ENCODE results near the gene IL17RB. TPM values are rescaled to one million over a fixed set of nuclear protein-coding genes. Genes with fewer than 3 reads are reported as not detected.

The IL17RB gene
- total RNA-seq, 1 donor: under 0.01 TPM

- Histone ChIP-seq H3K27me3 (ENCODE audit: insufficient read depth, low read length) (no peaks in the 10 kb centered on the region), H4K20me1 (ENCODE audit: insufficient read depth, low read length) (no peaks in the 10 kb centered on the region), H3K4me1 (ENCODE audit: insufficient read depth, low read length) (peaks cover 32% of the 10 kb centered on the region), H3K79me2 (ENCODE audit: insufficient read depth, low read length) (no peaks in the 10 kb centered on the region), H3K9me3 (ENCODE audit: low read depth, low read length) (no peaks in the 10 kb centered on the region), H2AFZ (ENCODE audit: low read length) (no peak overlapping the region), H3K4me2 (ENCODE audit: insufficient read depth, low read length) (no peak overlapping the region), H3K4me3 (ENCODE audit: insufficient read depth, low read length) (no peak overlapping the region), H3K27ac (ENCODE audit: low read depth, low read length) (no peak overlapping the region), H3K36me3 (ENCODE audit: insufficient read depth, low read length) (no peaks in the 10 kb centered on the region)
- DNase-seq (ENCODE audit: insufficient read length, low spot score, missing footprints): no peak
- TF ChIP-seq, protein P1, sequence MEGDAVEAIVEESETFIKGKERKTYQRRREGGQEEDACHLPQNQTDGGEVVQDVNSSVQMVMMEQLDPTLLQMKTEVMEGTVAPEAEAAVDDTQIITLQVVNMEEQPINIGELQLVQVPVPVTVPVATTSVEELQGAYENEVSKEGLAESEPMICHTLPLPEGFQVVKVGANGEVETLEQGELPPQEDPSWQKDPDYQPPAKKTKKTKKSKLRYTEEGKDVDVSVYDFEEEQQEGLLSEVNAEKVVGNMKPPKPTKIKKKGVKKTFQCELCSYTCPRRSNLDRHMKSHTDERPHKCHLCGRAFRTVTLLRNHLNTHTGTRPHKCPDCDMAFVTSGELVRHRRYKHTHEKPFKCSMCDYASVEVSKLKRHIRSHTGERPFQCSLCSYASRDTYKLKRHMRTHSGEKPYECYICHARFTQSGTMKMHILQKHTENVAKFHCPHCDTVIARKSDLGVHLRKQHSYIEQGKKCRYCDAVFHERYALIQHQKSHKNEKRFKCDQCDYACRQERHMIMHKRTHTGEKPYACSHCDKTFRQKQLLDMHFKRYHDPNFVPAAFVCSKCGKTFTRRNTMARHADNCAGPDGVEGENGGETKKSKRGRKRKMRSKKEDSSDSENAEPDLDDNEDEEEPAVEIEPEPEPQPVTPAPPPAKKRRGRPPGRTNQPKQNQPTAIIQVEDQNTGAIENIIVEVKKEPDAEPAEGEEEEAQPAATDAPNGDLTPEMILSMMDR (IDR thresholded peaks at IDR 0.05; ENCODE audit: extremely low read depth, low read depth, low read length): no peak
Measured at GRCh38 chr3:53803124-53803815, 43.1 kb upstream of the IL17RB start.

GRCh38 chr3:53803816-53804695 is 42.3 kb upstream of the IL17RB start:
- H4K20me1 ChIP-seq (ENCODE audit: insufficient read depth, low read length): no peaks in the 10 kb centered on the region
- H3K4me2 ChIP-seq (ENCODE audit: insufficient read depth, low read length): peak overlapping the region; percentile 23
- no peaks in the 10 kb centered on the region for H3K36me3 ChIP-seq (ENCODE audit: insufficient read depth, low read length)
- TF ChIP-seq, protein P1 (IDR thresholded peaks at IDR 0.05; ENCODE audit: extremely low read depth, low read depth, low read length): no peak
- no peaks in the 10 kb centered on the region for H3K9me3 ChIP-seq (ENCODE audit: low read depth, low read length)
- peak overlapping the region; percentile 2 for H3K4me3 ChIP-seq (ENCODE audit: insufficient read depth, low read length)
- peaks cover 32% of the 10 kb centered on the region for H3K4me1 ChIP-seq (ENCODE audit: insufficient read depth, low read length)
- peak overlapping the region; percentile 48 for H2AFZ ChIP-seq (ENCODE audit: low read length)
- H3K27ac ChIP-seq (ENCODE audit: low read depth, low read length): peak overlapping the region; percentile 78
- H3K27me3 ChIP-seq (ENCODE audit: insufficient read depth, low read length): no peaks in the 10 kb centered on the region
- no peaks in the 10 kb centered on the region for H3K79me2 ChIP-seq (ENCODE audit: insufficient read depth, low read length)
- no peak for DNase-seq (ENCODE audit: insufficient read length, low spot score, missing footprints)

DNA sequence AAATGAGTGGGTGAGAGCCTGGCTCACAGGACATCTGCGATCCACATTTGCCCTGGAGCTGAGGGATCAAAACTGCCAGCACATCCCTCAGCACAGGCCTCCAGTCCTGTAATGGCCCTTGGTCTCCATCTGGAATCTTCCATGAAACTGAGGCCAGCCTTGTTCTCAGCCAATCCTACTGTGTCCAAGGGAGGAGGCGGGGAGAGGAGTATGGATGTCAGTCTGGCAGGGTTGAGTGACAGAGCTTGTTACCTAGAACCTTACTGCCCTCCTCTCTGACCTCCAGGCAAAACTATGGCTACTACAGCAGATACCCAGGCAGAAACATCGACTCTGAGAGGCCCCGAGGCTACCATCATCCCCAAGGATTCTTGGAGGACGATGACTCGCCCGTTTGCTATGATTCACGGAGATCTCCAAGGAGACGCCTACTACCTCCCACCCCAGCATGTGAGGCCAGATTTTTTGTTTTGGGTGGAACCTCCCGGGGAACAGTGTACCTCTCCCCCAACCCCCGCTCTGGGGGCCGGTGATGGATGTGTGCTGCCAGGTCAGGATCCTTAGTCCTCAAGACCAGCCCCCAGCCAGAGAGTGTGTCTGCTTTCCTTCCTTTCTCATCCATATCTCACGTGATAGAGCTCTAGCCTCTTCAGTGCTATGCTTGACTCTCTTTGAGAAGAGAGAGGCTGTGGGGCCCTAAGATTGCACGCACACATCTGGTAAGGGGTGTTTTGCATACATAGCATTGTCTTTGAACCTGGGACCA is 41.5 kb upstream of the IL17RB start:
- Histone ChIP-seq H3K79me2 (ENCODE audit: insufficient read depth, low read length) (no peaks in the 10 kb centered on the region), H3K27ac (ENCODE audit: low read depth, low read length) (peak overlapping the region; percentile 78), H3K9me3 (ENCODE audit: low read depth, low read length) (no peaks in the 10 kb centered on the region), H2AFZ (ENCODE audit: low read length) (peak overlapping the region; percentile 48), H3K27me3 (ENCODE audit: insufficient read depth, low read length) (no peaks in the 10 kb centered on the region), H3K4me2 (ENCODE audit: insufficient read depth, low read length) (peak overlapping the region; percentile 44), H3K4me1 (ENCODE audit: insufficient read depth, low read length) (peaks cover 32% of the 10 kb centered on the region), H4K20me1 (ENCODE audit: insufficient read depth, low read length) (no peaks in the 10 kb centered on the region), H3K36me3 (ENCODE audit: insufficient read depth, low read length) (no peaks in the 10 kb centered on the region), H3K4me3 (ENCODE audit: insufficient read depth, low read length) (peak overlapping the region; percentile 5)
- peak; percentile 98 for DNase-seq (ENCODE audit: insufficient read length, low spot score, missing footprints)
- TF ChIP-seq, protein P1 (IDR thresholded peaks at IDR 0.05; ENCODE audit: extremely low read depth, low read depth, low read length): no peak
